Stimulated activated CD4-positive, alpha-beta T cell treated with anti-CD3 and anti-CD28 coated beads, TNF-alpha, amount 100 ng/mL, for 1 hour (primary cell): ENCODE data around the gene HIBADH.

Experiments used
- DNase-seq, 3 donors: peaks; one replicate each; pipeline ENCODE4 v3.0.0-alpha.2; 2020; ENCODE audit warnings: low read depth in 3 of 3, low spot score in 1 of 3

Gene HIBADH

DNA sequence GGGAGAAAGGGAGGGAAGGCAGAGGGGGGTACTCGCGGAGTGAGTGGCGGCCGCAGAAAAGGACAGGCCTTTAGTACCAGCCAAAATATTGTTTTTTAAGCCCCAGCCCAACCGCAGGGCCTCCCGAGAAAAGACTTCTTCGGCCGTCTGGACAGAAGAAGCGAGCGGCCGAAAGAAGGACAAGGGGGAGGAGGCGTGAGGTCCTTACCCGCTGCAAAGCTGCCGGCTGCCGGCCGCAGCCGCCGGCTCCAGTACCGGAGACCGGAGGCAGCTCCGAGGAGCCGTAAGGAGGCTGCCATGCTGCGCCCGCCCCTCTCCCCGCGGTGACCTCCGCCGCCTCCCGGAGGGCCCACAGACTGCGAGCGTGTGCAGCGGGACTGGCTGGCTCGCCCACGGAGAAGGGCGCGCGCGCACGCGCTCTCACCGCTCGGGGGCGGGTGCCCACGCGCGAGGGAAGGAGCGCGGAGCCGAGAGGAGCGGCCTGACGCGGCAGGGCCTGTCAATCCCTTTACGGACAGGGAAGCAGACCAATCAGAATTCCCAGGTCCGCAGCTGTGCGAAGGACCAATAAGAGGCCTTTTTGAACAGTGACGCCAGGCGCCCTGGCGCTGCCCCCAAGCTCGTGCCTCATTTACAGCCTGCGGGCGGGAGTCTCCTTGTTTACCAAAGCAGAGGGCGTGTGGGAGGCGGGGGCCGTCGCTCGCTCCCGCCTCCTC is at the start of gene HIBADH:
HIBADH (minus strand) TSS at position 394 of the 716 bp plus-strand sequence; CDS start at position 299, 95 bp downstream.
- DNase-seq = peak; percentile 86 to 94 (median 91)

DNA sequence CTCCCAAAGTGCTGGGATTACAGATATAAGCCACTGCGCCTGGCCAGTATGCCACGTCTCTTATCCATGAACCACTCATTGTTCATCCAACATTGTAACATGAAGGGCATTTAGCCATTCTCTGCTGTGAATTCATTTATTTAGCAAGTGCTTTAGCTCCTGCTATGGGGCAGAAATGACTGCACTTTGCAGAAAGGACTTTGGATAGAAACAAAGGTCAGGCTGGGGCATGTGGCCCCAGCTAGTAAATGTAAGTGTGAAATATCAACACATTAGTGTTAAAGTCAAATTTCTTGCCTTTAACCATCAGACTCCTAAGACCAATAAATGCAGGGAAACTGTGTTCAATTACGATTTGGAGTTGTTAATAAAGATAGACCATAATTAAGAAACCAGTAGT is 49.5 kb upstream of the HIBADH start:
- no peak for DNase-seq

DNA sequence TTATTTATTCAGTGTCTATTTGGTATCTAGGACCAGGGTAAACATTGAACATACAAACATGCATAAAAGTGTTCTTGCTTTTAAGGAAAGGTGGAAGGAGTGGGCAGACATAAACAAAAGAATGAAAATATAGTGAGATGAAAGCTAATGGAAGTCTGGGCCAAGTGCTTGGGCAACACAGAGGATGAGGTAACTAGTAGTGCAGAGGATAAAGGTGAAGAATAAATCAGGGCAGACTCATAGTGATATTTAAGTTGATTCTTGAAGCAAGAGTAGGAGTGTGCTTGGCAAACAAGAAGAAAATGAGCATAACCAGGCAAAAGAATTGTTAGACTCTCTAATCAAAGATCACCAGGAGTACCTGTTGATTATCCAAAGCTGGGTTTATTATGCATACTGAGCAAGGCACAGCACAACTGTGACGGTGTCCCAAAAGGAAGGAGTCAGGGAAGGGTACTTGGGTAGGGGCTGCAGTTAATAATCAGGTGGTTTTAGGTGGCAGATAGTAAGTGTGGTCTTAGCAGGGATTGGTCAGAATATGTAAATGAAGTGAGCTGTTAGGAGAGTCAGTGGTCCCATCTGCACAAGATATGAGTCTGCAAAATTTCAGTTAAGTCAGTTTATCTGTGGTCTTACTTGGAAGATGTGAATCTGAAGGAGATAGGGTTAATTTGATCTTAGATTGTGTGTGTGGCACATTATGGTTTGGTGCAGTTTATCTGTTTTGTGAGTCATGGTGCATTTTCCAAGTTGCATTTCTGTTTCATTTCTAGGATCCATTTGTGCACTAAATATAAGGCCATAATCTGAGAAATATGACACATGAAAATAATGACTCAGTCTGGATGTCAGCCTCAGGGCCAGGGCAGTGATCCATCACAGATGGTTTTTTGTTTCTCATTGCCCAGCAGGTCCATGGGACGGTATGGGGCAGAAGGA is 46.7 kb upstream of the HIBADH start:
- no peak for DNase-seq

DNA sequence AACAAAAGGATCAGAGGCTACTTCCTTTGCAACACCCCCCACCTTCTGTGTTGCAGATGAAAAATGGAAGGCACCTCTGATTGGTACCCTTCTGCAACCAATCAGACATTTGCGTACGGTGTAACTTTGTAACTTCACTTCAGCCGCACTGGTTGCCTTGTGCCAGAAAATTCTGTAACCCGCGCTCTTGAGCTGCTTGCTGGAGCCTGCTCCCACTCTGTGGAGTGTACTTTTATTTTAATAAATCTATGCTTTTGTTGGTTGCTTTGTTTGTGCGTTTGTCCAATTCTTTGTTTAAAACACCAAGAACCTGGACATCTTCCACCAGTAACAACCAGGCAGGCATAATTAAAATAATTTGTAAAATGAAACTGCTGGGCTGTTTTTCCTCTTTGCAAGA is 45.8 kb upstream of the HIBADH start:
- DNase-seq = no peak

DNA sequence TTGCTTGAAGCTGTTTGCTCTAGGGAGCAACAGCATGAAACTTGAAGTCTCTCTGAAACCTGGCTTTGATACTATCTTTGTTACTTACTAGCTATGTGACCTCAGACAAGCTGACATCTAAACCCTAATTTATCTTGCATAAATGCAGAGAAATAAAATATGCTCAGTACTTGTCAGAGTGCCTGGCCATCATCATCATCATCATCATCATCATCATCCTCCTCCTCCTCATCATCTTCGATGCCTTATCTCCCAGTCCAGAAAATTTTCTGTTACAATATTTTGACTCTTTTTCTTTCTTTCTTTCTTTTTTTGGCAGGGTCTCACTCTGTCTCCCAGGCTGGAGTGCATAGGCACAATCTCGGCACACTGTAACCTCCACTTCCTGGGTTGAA is 42.5 kb upstream of the HIBADH start:
- no peak for DNase-seq

DNA sequence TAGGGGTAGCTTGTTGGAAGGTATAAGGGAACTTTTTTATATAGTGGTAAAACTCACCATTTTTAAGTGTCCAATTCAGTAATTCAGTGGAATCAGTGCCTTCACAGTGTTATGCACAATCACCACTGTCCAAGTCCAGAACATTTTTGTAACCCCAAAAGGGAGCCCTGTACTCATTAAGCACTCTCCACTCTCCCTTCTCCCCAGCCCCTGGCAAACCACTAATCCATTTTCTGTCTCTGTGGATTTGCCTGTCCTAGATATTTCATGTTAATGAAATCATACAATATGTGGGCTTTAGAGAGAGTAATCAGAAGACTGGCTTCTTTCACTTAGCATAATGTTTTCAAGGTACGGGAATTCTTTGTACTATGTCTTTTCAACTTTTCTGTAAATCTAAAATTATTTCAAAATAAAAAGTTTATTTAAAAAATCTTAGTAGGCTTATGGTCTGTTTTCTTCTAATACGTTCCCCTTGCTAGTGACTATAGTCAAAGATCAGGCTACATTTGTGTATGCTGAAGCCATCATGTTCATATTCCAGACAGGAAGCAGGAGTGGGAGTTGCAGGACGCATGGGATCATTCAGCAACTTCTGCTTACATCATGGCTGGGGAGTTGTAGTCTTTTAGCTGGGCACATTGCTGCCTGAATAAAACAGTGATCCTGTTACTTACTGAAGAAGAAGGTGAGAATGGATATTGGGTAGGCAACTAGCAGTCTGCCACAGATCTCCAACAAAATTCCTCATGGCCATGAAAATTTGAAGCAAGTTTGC is 41.9 kb upstream of the HIBADH start:
- DNase-seq = no peak

DNA sequence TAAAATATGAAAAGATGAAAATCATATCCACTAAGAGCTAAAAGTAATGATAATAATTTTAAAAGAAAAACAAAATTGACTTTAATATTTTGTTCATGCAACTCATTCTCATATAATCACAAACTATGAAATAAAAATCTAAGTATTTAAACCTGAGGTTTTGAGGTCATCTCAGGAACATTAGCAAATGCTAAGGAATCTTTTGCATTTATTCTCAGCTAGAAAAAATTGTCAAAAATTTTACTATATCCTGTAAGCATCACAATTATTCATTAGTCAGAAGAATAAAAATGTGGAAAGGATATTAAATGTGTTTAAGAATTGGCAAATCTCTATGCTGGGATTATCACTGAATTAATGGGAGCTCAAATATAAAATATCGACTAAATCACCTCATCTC is 40.5 kb upstream of the HIBADH start:
- DNase-seq = no peak

DNA sequence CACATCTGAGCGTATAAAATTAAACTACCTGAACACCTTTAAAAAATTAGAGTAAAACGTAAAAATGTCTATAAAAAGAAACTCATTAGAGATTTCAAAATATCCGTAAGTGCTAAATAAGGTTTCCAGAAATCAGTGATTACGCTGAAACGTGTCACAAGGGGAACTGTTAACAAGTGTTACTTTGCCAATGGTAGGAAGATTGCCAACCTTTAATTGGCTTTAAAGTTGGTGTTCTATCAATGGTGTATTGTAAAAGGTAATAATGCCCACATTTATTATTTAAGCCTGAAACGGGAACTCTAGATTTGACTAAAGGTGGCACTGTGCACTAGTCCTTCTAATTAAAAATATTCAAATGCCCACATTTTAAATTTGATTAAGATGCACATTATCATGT is 37.8 kb upstream of the HIBADH start:
- no peak for DNase-seq

DNA sequence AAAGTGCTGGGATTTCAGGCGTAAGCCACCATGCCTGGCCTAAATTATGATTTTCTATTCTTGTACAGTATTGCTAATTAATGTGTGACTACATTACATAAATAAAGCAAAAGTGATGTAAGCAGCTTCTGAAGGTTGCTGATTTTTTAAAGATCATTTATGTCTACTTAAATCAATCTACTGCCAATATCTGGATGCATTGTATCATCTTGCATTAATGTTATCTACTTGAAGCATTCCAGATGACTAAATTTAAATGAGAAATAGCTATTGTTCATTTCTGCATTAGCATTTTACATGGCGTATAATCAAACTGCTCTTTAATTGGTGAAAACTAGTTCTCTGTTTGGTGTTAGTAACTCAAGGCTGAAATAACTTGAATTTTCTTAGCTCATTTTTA is 37.1 kb upstream of the HIBADH start:
- DNase-seq = no peak

DNA sequence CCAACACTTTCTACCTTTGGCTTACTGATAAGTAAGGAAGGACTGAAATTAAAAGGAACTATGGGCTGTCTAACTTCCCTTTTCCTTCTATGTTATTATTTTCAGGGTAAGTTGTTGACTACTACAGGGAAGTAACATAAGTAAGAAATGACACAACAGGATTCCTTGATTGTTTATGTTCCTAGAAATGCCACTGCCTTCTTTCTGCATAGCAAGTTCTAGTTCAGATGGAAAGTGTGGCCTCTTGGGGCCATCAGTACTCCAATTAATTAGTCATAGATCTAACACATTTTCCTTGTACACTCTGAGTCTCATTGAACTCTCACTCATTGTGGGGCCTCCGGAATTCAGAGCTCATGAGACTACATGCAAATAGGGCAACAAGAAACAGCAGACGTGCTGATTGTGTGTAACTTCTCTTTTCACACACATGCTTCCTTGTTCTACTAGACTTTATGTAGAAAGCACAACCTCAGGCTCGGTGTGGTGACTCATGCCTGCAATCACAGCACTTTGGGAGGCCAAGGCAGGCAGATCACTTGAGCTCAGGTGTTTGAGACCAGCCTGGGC is 35.3 kb upstream of the HIBADH start:
- DNase-seq = no peak

DNA sequence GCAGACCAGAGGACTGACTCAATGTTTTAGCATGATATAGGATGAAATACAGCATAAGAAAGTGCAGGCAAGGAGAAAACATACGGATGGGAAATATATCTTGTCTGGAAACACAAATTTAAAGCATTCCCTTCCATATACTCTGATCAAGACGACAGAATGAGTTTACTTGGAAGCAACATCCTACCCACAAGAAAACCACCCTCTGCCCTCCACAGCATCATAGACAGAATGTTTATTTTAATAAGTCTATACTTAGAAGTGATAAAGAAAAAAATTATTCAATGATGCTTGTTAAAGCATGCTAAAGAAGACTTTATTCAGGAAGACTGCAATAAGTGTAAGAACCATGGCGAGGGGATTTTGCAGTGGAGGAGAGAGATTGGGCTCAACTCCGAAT is 32.4 kb upstream of the HIBADH start:
- DNase-seq = no peak

DNA sequence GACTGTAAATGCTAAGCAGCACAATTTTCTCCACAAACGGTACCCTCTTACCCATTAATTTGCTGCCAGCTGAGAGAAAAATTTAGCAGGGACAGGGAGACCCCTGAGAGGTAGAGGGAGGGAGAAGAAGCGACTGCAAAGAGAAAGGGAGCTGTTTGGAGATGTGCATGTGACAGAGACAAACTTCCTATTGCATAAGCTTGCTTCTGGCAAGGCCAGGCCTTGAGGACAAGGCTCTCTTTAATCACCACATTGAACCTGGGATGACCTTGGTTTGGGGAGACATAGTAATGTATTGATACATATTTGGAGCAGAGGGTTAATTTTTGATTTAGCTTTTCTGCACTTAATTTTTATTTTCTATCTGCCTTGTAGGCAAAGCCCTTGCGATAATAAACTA is 31.1 kb upstream of the HIBADH start:
- no peak for DNase-seq

DNA sequence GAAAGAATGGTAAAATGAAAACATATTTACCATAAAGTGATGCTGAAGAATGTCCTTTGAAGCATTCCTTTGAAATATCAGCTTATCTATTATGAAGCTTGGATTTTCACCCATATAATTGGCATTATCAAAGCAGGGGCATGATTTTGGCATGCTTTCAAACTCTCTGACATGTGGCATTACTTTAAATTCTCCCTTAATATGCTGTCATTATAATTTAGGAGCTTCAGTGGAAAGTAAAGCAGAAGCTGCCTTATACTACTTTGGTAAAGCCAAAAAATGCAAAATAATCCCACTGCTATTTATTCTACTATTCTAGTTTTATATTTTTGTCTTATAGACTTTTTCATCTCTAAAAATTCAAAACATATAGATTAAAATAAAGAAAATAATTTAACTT is 28.0 kb upstream of the HIBADH start:
- DNase-seq = no peak

DNA sequence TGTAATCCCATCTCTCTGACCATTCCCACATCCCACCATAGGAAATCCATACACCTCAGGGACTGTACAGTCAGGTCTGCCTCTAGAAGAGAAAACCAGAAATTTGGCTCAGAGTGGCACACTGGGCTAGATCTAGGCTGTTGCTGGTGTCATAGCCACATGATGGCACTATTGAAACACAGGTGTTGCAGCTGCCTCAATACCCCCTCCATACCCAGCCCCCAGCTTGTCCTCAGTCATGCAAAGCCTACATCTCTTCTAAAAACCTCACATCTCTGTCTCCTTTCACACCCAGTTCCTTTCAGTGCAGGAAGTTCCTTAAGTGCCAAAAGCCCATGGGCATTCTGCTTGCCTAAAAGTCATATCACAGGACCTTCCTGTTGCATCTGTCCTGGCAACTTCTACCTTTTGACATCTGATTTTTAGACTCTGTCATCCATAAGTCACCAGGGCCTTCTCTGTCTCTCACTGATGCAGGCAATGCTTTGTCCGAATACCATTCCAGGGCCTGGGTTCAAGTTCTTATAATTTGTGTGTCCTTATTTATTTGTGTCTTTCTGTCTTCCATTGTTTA is 27.0 kb upstream of the HIBADH start:
- no peak for DNase-seq

DNA sequence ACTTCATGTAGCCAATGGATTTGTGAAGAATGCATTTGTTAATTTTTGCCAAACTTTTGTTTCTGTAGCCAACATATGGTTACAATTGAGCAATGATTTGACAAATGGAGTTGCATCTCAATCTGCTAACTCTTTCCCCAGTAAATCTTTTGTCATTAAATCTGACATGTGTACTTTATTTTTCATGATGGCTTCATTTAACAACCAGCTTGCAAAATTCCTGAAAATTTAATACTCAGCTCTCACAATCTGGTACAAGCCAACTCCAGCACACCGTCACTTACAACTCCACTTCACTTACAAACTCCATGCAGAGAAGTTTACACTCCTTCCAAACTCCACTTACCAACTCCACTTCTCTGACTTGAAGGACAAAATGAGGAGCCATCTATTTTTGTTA is 26.5 kb upstream of the HIBADH start:
- DNase-seq = no peak

DNA sequence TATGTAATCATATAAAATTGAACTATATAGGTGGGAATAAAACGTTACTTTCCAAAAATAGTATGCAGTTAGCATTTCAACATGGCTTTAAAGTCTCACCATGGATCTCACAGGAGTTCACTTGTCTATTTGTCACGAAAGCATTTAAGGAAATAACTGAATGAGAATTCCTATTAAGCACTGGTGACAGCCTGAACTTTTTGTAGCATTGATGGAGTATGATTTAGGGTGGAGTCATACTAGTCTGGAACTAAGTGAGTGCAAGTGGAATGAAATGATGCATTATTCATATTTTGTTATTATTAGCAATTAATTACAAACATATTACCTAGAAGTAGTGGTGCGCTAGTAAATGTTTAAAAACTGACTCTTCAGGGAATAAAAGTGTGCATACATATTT is 26.0 kb upstream of the HIBADH start:
- DNase-seq = no peak

DNA sequence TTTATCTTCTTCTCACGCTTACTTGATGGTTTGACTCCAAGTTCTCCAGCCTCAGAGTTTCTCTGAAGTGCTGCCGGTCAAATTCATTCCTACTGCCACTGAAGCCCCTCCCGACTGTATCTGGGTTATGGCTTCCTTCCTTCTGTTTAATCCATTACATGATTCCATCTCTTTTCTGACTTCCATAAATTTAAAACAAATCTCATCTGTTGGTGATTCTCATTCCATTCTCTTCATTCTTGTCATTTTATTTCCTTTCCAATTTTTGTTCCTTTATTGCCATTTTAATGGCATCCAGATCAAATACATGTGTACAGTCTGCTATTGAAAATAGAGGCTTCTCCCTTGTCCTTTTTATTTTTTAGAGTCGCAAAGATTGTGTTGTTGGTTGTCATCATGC is 25.4 kb upstream of the HIBADH start:
- DNase-seq = no peak

DNA sequence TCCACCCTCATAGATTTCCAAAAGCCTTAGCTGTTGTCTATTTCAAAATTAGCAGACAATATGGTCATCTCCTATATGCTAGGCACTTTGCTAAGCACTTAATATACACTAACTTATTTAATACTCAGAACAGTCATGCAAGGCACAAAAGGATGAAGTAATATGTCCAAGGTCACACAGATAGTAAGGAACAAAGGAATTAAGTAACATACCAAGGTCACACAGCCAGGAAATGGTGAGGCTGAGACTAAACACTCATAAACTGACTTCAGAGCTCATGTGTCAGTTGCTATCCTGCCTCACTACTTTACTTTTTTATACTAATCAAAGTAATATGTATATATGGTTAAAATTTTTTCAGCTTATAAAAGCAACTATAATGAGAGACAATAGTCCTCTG is 23.6 kb upstream of the HIBADH start:
- no peak for DNase-seq

DNA sequence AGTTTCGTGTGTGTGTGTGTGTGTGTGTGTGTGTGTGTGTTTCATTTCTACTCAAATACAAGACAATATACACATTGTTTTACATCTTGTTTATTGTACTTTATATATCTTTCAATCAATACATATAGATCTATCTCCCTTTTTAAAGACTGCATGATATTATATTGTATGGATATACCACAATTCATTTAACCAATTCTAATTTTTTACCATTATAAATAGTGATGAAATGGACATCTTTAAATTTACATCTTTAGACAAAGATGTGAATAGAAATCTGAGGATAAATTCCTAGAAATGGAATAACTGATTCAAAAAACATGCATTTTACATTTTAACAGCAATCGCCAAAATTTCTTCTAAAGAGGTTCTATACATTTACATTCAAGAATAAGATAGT is 23.2 kb upstream of the HIBADH start:
- no peak for DNase-seq

DNA sequence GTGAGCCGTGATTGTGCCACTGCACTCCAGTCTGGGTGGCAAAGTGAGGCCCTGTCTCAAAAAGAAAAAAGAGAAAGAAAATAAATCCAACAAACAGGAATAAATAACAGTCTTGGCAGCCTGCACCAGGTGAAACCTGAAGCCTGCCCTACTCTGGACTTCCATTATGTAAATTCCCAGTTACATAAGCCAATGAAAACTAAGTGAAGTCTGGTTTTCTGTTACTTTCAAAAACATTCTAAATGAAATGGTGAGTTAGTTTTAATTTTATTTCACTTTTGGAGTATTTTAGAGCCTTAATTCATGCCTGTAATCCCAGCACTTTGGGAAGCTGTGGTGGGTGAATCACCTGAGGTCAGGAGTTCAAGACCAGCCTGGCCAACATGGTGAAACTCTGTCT is 22.5 kb upstream of the HIBADH start:
- no peak for DNase-seq

DNA sequence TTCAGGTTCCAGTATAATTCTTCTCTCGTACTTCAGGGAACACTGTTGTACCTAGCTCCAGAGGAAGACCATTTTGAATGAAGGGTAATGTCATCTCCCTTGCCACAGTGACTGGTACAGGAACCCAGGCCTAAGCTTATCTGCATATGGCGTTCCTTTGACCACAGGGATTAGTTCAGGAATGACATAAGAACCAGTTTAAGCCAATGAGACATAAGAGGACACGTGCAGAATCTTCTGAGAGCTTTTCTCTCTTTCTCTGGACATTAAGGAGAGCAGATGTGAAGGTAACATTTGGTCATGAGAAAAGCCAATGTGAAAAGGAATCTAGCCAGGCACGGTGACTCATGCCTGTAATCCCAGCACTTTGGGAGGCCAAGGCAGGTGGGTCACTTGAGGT is 21.8 kb upstream of the HIBADH start:
- DNase-seq = no peak
